HCT116 (cell line): ENCODE data around the gene PRKAR2A. TPM values are rescaled to one million over a fixed set of nuclear protein-coding genes. Genes with fewer than 3 reads are reported as not detected.

Source experiments
- ATAC-seq: fragments of 200-7000 bp; cut with Tn5 transposase; 2 replicates; pipeline ENCODE4 v1.9.1; 2020; ENCODE audit warnings: mild to moderate bottlenecking, moderate library complexity
- BruUV-seq: library from RNA; stranded (reverse); fragments of 400-500 nt; replicated peaks from 2 replicates; lab custom pipeline; 2021; lab: Mats Ljungman, UMichigan
- CTCF ChIA-PET: fragments of 300-600 bp; sonication (Branson Sonifier 250); formaldehyde crosslinking; loops from one replicate; lab custom pipeline; 2021; ENCODE audit warnings: antibody characterized with exemption; lab: Charles Lee
- POLR2A ChIA-PET: fragments of 300-600, 350-600 bp; sonication (Branson Sonifier 250); formaldehyde crosslinking; loops from one replicate; lab custom pipeline; 2021; ENCODE audit warnings: antibody characterized with exemption; lab: Charles Lee
- RAD21 ChIA-PET, 2 experiments: fragments of 300-600 bp; sonication (Branson Sonifier 250); formaldehyde crosslinking; loops; one replicate each; lab custom pipeline; 2023; ENCODE audit warnings: low total read pairs in 2 of 2; ENCODE audit not compliant: uncharacterized antibody in 2 of 2, unreplicated experiment in 2 of 2, low non-redundant PET in 1 of 2; lab: Charles Lee
- DNase-seq: peaks from one replicate; pipeline ENCODE4 v3.0.0-alpha.2; 2010; ENCODE audit warnings: low read depth, low spot score
- H2AFZ ChIP-seq: fragments of 200-600 bp; shearing (Covaris generic), sonication (generic); 2 replicates; pipeline ENCODE4 v1.6.1; 2017; ENCODE audit warnings: low read depth, mixed run types, mixed read lengths, antibody characterized with exemption, low read length; ENCODE audit not compliant: poor library complexity, severe bottlenecking
- H3K27ac ChIP-seq: 2 replicates; pipeline ENCODE4 v1.5.1; 2012; ENCODE audit warnings: low read depth, low read length
- H3K27me3 ChIP-seq: fragments of 200-600 bp; sonication (generic); 2 replicates; pipeline ENCODE4 v1.6.1; 2016; ENCODE audit warnings: mixed run types, low read length, mixed read lengths; ENCODE audit not compliant: insufficient read depth
- H3K36me3 ChIP-seq, 2 experiments: fragments of 200-500 bp in 1 of 2; fragments of 200-600 bp in 1 of 2; sonication (Bioruptor generic) in 1 of 2; sonication (generic) in 1 of 2; 2 replicates each; pipeline versions ENCODE4 v1.5.1 to v1.6.1; 2014 to 2016; ENCODE audit warnings: low read length in 2 of 2, inconsistent platforms in 1 of 2, mixed read lengths in 1 of 2, mixed run types in 1 of 2; ENCODE audit not compliant: insufficient read depth in 2 of 2, control insufficient read depth in 1 of 2
- H3K4me1 ChIP-seq, 2 experiments: fragments of 200-600 bp in 1 of 2; sonication (generic) in 1 of 2; 2 replicates each; pipeline versions ENCODE4 v1.5.1 to v1.6.1; 2012 to 2017; ENCODE audit warnings: low read length in 2 of 2, inconsistent platforms in 1 of 2, mild to moderate bottlenecking in 1 of 2, mixed read lengths in 1 of 2, mixed run types in 1 of 2, moderate library complexity in 1 of 2; ENCODE audit not compliant: insufficient read depth in 2 of 2, control insufficient read depth in 1 of 2
- H3K4me2 ChIP-seq: fragments of 200-600 bp; sonication (generic); 2 replicates; pipeline ENCODE4 v1.6.1; 2017; ENCODE audit warnings: mixed run types, low read length, mixed read lengths
- H3K4me3 ChIP-seq, 2 experiments: fragments of 200-600 bp in 1 of 2; sonication (generic) in 1 of 2; replicated peaks in 1 of 2; 2 replicates each; pipeline ENCODE4 v1.5.1; 2011 to 2016; ENCODE audit warnings: low read length in 2 of 2, control low read depth in 1 of 2, low read depth in 1 of 2, mild to moderate bottlenecking in 1 of 2, mixed read lengths in 1 of 2, mixed run types in 1 of 2
- H3K79me2 ChIP-seq: fragments of 200-600 bp; sonication (generic); 2 replicates; pipeline ENCODE4 v1.6.1; 2017; ENCODE audit warnings: mild to moderate bottlenecking, mixed run types, low read length, moderate library complexity, mixed read lengths; ENCODE audit not compliant: insufficient read depth
- H3K9ac ChIP-seq: fragments of 200-600 bp; sonication (generic); 2 replicates; pipeline ENCODE4 v1.6.1; 2016; ENCODE audit warnings: low read length, mixed read lengths
- H3K9me2 ChIP-seq: fragments of 200-600 bp; sonication (generic), shearing (Covaris generic); 2 replicates; pipeline ENCODE4 v1.6.1; 2017; ENCODE audit warnings: mixed run types, mild to moderate bottlenecking, moderate library complexity; ENCODE audit not compliant: insufficient read depth
- H3K9me3 ChIP-seq, 2 experiments: fragments of 200-500 bp in 1 of 2; fragments of 200-600 bp in 1 of 2; sonication (Bioruptor generic) in 1 of 2; sonication (generic) in 1 of 2; 2 replicates each; pipeline ENCODE4 v1.6.1; 2014 to 2017; ENCODE audit warnings: low read length in 2 of 2, mixed read lengths in 2 of 2, inconsistent platforms in 1 of 2, low read depth in 1 of 2, mild to moderate bottlenecking in 1 of 2, mixed run types in 1 of 2, moderate library complexity in 1 of 2; ENCODE audit not compliant: control insufficient read depth in 1 of 2, insufficient read depth in 1 of 2
- H4K20me1 ChIP-seq: fragments of 200-600 bp; sonication (generic), shearing (Covaris generic); 2 replicates; pipeline ENCODE4 v1.6.1; 2017; ENCODE audit warnings: mixed run types, mild to moderate bottlenecking, moderate library complexity; ENCODE audit not compliant: insufficient read depth
- CEBPB ChIP-seq: IDR thresholded peaks from 2 replicates; pipeline ENCODE4 v1.6.1; 2012; ENCODE audit warnings: low read depth
- EZH2phosphoT487 ChIP-seq: fragments of 200-600 bp; IDR thresholded peaks from 2 replicates; pipeline ENCODE4 v1.6.1; 2018; ENCODE audit warnings: antibody characterized with exemption, borderline replicate concordance
- JUND ChIP-seq: IDR thresholded peaks from 2 replicates; pipeline ENCODE4 v1.6.1; 2012
- RAD21 ChIP-seq: IDR thresholded peaks from 2 replicates; pipeline ENCODE4 v1.6.1; 2012; ENCODE audit warnings: low read depth, mild to moderate bottlenecking
- SIN3A ChIP-seq: IDR thresholded peaks from 2 replicates; pipeline ENCODE4 v1.6.1; 2012; ENCODE audit warnings: low read depth
- SP1 ChIP-seq: IDR thresholded peaks from 2 replicates; pipeline ENCODE4 v1.6.1; 2012; ENCODE audit warnings: low read depth
- YY1 ChIP-seq: IDR thresholded peaks from 2 replicates; pipeline ENCODE4 v1.6.1; 2011; ENCODE audit warnings: low read length, low read depth, moderate library complexity, mild to moderate bottlenecking; ENCODE audit not compliant: insufficient replicate concordance; ENCODE audit errors: extremely low read depth
- intact Hi-C: fragments of 100-400 bp; cut with micrococcal nuclease; formaldehyde crosslinking; loops from 2 replicates; pipeline ENCODE4 v1.10.0; 2022
- total RNA-seq: library from RNA; stranded (reverse); gene quantifications from one replicate; pipeline ENCODE4 v1.2.1, GENCODE V29; 2021; ENCODE audit not compliant: unreplicated experiment
- TF ChIP-seq, protein P1 (sequence below), 3 experiments: fragments of 200-600 bp in 1 of 3; sonication (generic) in 1 of 3; IDR thresholded peaks in 2 of 3; conservative IDR thresholded peaks in 1 of 3; 2 replicates each; pipeline ENCODE4 v1.5.1; 2012 to 2017; ENCODE audit warnings: low read depth in 2 of 3, low read length in 2 of 3, antibody characterized with exemption in 1 of 3, borderline replicate concordance in 1 of 3, control low read depth in 1 of 3, mild to moderate bottlenecking in 1 of 3, mixed read lengths in 1 of 3, mixed run types in 1 of 3, moderate library complexity in 1 of 3; ENCODE audit not compliant: insufficient read depth in 1 of 3
- TF ChIP-seq, protein P2 (sequence below): IDR thresholded peaks from 2 replicates; pipeline ENCODE4 v1.6.1; 2012; ENCODE audit warnings: low read depth

The PRKAR2A gene
- total RNA-seq, 1 experiment from 2014 or later = 63.3 TPM

DNA sequence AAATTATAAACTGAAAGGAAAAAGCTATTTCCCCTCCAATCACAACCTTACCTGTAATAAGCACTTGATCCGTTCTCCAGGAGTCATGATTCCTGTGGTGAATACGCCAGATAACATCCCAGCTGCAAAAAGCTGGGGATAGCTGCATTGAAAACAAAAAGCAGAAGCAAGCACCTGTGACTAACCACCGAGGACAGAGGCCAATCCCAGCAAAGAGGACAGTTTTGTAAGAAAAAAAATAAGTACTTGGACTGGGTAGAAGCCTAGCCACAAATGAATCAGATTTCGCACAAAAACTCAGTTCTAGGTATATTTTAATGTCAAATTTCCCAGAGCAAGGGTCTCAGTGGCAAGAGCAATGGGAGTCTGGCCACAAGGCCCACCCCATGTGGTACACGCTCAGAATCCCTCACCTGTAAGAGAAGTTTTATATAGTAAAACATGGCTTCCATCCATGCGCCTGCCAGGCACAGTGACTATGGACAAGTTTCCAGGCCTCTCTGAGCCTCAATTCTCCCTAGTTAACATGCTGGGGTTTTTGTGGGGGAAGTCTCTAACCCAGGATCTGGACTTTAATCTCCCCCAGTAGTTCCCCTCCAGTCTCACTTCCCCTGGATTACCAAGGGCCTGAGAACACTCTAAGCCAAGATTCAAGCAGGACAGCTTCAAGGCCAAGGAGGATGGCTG lies 31.8 kb upstream of the PRKAR2A start:
- POLR2A ChIA-PET = no interaction called here
- BruUV-seq = no TSS peak
- Histone ChIP-seq H3K9ac (no peak overlapping the region), H3K36me3 (no peaks in the 10 kb centered on the region), H4K20me1 (no peaks in the 10 kb centered on the region), H3K4me1 (no peaks in the 10 kb centered on the region), H3K27ac (no peak overlapping the region), H3K9me3 (no peaks in the 10 kb centered on the region), H3K4me2 (no peak overlapping the region), H2AFZ (no peak overlapping the region), H3K79me2 (no peaks in the 10 kb centered on the region), H3K9me2 (no peaks in the 10 kb centered on the region), H3K27me3 (no peaks in the 10 kb centered on the region), H3K4me3 (no peak overlapping the region)
- ATAC-seq (no peak), DNase-seq (no peak)
- TF ChIP-seq YY1 = no peak
- TF ChIP-seq CEBPB = no peak
- TF ChIP-seq, protein P1, sequence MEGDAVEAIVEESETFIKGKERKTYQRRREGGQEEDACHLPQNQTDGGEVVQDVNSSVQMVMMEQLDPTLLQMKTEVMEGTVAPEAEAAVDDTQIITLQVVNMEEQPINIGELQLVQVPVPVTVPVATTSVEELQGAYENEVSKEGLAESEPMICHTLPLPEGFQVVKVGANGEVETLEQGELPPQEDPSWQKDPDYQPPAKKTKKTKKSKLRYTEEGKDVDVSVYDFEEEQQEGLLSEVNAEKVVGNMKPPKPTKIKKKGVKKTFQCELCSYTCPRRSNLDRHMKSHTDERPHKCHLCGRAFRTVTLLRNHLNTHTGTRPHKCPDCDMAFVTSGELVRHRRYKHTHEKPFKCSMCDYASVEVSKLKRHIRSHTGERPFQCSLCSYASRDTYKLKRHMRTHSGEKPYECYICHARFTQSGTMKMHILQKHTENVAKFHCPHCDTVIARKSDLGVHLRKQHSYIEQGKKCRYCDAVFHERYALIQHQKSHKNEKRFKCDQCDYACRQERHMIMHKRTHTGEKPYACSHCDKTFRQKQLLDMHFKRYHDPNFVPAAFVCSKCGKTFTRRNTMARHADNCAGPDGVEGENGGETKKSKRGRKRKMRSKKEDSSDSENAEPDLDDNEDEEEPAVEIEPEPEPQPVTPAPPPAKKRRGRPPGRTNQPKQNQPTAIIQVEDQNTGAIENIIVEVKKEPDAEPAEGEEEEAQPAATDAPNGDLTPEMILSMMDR (IDR thresholded peaks at IDR 0.05 in 2 of 3, conservative IDR thresholded peaks at IDR 0.05 in 1 of 3; ENCODE audit: borderline replicate concordance in 1 of 3, insufficient read depth in 1 of 3, low read depth in 2 of 3, low read length in 2 of 3) = no peak
- TF ChIP-seq SP1 = no peak
- TF ChIP-seq, protein P2, sequence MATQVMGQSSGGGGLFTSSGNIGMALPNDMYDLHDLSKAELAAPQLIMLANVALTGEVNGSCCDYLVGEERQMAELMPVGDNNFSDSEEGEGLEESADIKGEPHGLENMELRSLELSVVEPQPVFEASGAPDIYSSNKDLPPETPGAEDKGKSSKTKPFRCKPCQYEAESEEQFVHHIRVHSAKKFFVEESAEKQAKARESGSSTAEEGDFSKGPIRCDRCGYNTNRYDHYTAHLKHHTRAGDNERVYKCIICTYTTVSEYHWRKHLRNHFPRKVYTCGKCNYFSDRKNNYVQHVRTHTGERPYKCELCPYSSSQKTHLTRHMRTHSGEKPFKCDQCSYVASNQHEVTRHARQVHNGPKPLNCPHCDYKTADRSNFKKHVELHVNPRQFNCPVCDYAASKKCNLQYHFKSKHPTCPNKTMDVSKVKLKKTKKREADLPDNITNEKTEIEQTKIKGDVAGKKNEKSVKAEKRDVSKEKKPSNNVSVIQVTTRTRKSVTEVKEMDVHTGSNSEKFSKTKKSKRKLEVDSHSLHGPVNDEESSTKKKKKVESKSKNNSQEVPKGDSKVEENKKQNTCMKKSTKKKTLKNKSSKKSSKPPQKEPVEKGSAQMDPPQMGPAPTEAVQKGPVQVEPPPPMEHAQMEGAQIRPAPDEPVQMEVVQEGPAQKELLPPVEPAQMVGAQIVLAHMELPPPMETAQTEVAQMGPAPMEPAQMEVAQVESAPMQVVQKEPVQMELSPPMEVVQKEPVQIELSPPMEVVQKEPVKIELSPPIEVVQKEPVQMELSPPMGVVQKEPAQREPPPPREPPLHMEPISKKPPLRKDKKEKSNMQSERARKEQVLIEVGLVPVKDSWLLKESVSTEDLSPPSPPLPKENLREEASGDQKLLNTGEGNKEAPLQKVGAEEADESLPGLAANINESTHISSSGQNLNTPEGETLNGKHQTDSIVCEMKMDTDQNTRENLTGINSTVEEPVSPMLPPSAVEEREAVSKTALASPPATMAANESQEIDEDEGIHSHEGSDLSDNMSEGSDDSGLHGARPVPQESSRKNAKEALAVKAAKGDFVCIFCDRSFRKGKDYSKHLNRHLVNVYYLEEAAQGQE = no peak
- no peak for TF ChIP-seq RAD21
- no peak for TF ChIP-seq JUND
- no peak for TF ChIP-seq SIN3A
- no peak for TF ChIP-seq EZH2phosphoT487
- RAD21 ChIA-PET = no interaction called here
- CTCF ChIA-PET = no interaction called here
- intact Hi-C loops = no loop called here
